ENCODE measurements around the gene FBXL16.
A peak's percentile ranks its signal among the peaks of the same experiment; 100 is the strongest.

The FBXL16 gene

GRCh38 chr16:660459-661183, 45.0 kb downstream of the FBXL16 start (continued):
- no peak for TF ChIP-seq ZNF280D (tag by site-specific recombination; IDR thresholded peaks at IDR 0.05)
- TF ChIP-seq ZNF837 (tag by site-specific recombination; IDR thresholded peaks at IDR 0.05) = no peak
- TF ChIP-seq ZNF280C (tag by site-specific recombination; IDR thresholded peaks at IDR 0.05) = no peak
- no peak for TF ChIP-seq MZF1 (tag by site-specific recombination; IDR thresholded peaks at IDR 0.05; ENCODE audit: borderline replicate concordance)
- no peak for TF ChIP-seq ZSCAN5A (tag by site-specific recombination; IDR thresholded peaks at IDR 0.05)
- no peak for TF ChIP-seq HOXA7 (CRISPR knock-in tag; IDR thresholded peaks at IDR 0.05; ENCODE audit: borderline replicate concordance)
- TF ChIP-seq ZNF302 (tag by site-specific recombination; IDR thresholded peaks at IDR 0.05; ENCODE audit: low read depth) = no peak
- TF ChIP-seq ZNF10 (tag by site-specific recombination; IDR thresholded peaks at IDR 0.05) = no peak
- no peak for TF ChIP-seq TRIM28 (IDR thresholded peaks at IDR 0.05; ENCODE audit: borderline replicate concordance, low read length)
- no peak for TF ChIP-seq PRDM4 (tag by site-specific recombination; IDR thresholded peaks at IDR 0.05)
- 0 out of 2 replicates have a peak, but pooled peaks have one; percentile 9 for TF ChIP-seq ZNF76 (tag by site-specific recombination; IDR thresholded peaks at IDR 0.05; ENCODE audit: borderline replicate concordance, low read depth)
- no peak for TF ChIP-seq ZNF658 (tag by site-specific recombination; IDR thresholded peaks at IDR 0.05)
- TF ChIP-seq ZNF37A (tag by site-specific recombination; IDR thresholded peaks at IDR 0.05) = no peak
- no peak for TF ChIP-seq ZBTB44 (tag by site-specific recombination; IDR thresholded peaks at IDR 0.05)
- TF ChIP-seq ZNF416 (tag by site-specific recombination; IDR thresholded peaks at IDR 0.05) = no peak
- TF ChIP-seq PRDM6 (tag by site-specific recombination; IDR thresholded peaks at IDR 0.05) = no peak
- TF ChIP-seq ZNF610 (tag by site-specific recombination; IDR thresholded peaks at IDR 0.05; ENCODE audit: borderline replicate concordance) = 0 out of 2 replicates have a peak, but pooled peaks have one; percentile 16
- no peak for TF ChIP-seq PRDM2 (tag by site-specific recombination; IDR thresholded peaks at IDR 0.05; ENCODE audit: borderline replicate concordance)
- peak; percentile 80 for TF ChIP-seq SP3 (tag by site-specific recombination; IDR thresholded peaks at IDR 0.05)

All from HEK293 (cell line).